HepG2 (cell line): Measurements from ENCODE around the gene TBC1D5.

Source experiments
- CBFB ChIP-seq: sonication (generic); formaldehyde crosslinking; IDR thresholded peaks from 2 replicates; pipeline ENCODE4 v1.4.0; 2020; ENCODE audit warnings: missing genetic modification reagents
- CTCF ChIP-seq: sonication (generic); formaldehyde crosslinking; IDR thresholded peaks from 2 replicates; pipeline ENCODE4 v1.5.0; 2020; ENCODE audit warnings: mild to moderate bottlenecking, missing genetic modification reagents, moderate library complexity
- DMAP1 ChIP-seq: IDR thresholded peaks from 2 replicates; pipeline ENCODE4 v1.6.1; 2016
- EZH2 ChIP-seq: conservative IDR thresholded peaks from 2 replicates; pipeline ENCODE4 v1.6.1; 2012; ENCODE audit warnings: mild to moderate bottlenecking, low read depth, low read length, moderate library complexity
- HDAC1 ChIP-seq: sonication (generic); formaldehyde crosslinking; IDR thresholded peaks from 2 replicates; pipeline ENCODE4 v1.5.1; 2020; ENCODE audit warnings: mild to moderate bottlenecking, missing genetic modification reagents
- MAFK ChIP-seq, 2 experiments: IDR thresholded peaks in 1 of 2; conservative IDR thresholded peaks in 1 of 2; 2 replicates each; pipeline ENCODE4 v1.6.1; 2011; ENCODE audit warnings: improper control_type of control experiment in 2 of 2, low read length in 2 of 2
- NFE2L1 ChIP-seq: sonication (generic); formaldehyde crosslinking; IDR thresholded peaks from 2 replicates; pipeline ENCODE4 v1.4.0; 2020; ENCODE audit warnings: missing genetic modification reagents, mild to moderate bottlenecking, borderline replicate concordance
- POLR2G ChIP-seq: fragments of 200-400 bp; formaldehyde crosslinking; IDR thresholded peaks from 2 replicates; pipeline ENCODE4 v1.6.1; 2018; ENCODE audit warnings: mild to moderate bottlenecking, low read depth, low read length, moderate library complexity
- SP4 ChIP-seq: sonication (generic); formaldehyde crosslinking; IDR thresholded peaks from 2 replicates; pipeline ENCODE4 v1.8.1; 2023; ENCODE audit warnings: mild to moderate bottlenecking, missing genetic modification reagents
- TAF1 ChIP-seq: sonication (generic); formaldehyde crosslinking; IDR thresholded peaks from 2 replicates; pipeline ENCODE4 v1.4.0; 2020; ENCODE audit warnings: missing genetic modification reagents
- ZNF431 ChIP-seq: sonication (generic); formaldehyde crosslinking; IDR thresholded peaks from 2 replicates; pipeline ENCODE4 v1.9.0; 2022; ENCODE audit warnings: missing genetic modification reagents, low read depth, mild to moderate bottlenecking, borderline replicate concordance
- TF ChIP-seq, protein P1 (sequence below): IDR thresholded peaks from 2 replicates; pipeline ENCODE4 v1.6.1; 2018; ENCODE audit warnings: missing genetic modification reagents, mild to moderate bottlenecking, missing compliant biosample characterization
- TF ChIP-seq, protein P2 (sequence below): sonication (generic); formaldehyde crosslinking; IDR thresholded peaks from 2 replicates; pipeline ENCODE4 v1.4.0; 2020; ENCODE audit warnings: mild to moderate bottlenecking, missing genetic modification reagents

DNA sequence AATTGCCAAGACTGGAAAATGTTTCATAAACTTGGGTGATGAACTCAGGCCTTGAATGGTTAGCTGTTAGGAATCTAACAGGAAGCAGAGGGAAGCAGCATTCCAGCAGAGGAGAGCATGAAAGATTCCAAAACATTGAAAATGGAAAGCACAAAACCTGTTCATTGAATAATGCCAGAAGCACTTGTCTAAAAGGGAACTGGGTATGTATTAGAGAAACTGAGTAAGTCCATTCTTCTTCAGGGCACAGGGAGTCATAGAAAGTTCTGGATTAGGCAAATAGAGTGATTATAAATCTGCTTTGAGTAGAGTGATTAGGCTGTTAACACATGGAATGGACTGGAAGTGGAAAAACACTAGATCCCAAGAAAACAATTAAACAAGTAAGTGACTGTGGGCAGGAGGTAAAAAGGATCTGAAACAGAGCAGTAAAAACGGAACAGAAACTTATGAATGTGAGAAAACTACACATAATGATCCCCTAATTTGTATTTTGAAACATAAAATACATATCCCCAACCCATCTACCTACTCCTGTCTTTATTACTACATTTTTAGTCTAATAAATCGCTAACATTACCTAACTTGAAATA lies 343.4 kb downstream of the TBC1D5 start:
- TF ChIP-seq POLR2G (no peak), TAF1 (CRISPR knock-in tag) (no peak), DMAP1 (no peak), CBFB (CRISPR knock-in tag) (no peak), NFE2L1 (CRISPR knock-in tag) (no peak), SP4 (no peak), EZH2 (no peak), CTCF (no peak), MAFK (conservative IDR thresholded peaks at IDR 0.05 in 1 of 2, IDR thresholded peaks at IDR 0.05 in 1 of 2; ENCODE audit: low read length in 2 of 2) (no peak), ZNF431 (no peak), HDAC1 (CRISPR knock-in tag) (no peak)
- TF ChIP-seq, protein P1, sequence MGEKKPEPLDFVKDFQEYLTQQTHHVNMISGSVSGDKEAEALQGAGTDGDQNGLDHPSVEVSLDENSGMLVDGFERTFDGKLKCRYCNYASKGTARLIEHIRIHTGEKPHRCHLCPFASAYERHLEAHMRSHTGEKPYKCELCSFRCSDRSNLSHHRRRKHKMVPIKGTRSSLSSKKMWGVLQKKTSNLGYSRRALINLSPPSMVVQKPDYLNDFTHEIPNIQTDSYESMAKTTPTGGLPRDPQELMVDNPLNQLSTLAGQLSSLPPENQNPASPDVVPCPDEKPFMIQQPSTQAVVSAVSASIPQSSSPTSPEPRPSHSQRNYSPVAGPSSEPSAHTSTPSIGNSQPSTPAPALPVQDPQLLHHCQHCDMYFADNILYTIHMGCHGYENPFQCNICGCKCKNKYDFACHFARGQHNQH (CRISPR knock-in tag) = no peak
- TF ChIP-seq, protein P2, sequence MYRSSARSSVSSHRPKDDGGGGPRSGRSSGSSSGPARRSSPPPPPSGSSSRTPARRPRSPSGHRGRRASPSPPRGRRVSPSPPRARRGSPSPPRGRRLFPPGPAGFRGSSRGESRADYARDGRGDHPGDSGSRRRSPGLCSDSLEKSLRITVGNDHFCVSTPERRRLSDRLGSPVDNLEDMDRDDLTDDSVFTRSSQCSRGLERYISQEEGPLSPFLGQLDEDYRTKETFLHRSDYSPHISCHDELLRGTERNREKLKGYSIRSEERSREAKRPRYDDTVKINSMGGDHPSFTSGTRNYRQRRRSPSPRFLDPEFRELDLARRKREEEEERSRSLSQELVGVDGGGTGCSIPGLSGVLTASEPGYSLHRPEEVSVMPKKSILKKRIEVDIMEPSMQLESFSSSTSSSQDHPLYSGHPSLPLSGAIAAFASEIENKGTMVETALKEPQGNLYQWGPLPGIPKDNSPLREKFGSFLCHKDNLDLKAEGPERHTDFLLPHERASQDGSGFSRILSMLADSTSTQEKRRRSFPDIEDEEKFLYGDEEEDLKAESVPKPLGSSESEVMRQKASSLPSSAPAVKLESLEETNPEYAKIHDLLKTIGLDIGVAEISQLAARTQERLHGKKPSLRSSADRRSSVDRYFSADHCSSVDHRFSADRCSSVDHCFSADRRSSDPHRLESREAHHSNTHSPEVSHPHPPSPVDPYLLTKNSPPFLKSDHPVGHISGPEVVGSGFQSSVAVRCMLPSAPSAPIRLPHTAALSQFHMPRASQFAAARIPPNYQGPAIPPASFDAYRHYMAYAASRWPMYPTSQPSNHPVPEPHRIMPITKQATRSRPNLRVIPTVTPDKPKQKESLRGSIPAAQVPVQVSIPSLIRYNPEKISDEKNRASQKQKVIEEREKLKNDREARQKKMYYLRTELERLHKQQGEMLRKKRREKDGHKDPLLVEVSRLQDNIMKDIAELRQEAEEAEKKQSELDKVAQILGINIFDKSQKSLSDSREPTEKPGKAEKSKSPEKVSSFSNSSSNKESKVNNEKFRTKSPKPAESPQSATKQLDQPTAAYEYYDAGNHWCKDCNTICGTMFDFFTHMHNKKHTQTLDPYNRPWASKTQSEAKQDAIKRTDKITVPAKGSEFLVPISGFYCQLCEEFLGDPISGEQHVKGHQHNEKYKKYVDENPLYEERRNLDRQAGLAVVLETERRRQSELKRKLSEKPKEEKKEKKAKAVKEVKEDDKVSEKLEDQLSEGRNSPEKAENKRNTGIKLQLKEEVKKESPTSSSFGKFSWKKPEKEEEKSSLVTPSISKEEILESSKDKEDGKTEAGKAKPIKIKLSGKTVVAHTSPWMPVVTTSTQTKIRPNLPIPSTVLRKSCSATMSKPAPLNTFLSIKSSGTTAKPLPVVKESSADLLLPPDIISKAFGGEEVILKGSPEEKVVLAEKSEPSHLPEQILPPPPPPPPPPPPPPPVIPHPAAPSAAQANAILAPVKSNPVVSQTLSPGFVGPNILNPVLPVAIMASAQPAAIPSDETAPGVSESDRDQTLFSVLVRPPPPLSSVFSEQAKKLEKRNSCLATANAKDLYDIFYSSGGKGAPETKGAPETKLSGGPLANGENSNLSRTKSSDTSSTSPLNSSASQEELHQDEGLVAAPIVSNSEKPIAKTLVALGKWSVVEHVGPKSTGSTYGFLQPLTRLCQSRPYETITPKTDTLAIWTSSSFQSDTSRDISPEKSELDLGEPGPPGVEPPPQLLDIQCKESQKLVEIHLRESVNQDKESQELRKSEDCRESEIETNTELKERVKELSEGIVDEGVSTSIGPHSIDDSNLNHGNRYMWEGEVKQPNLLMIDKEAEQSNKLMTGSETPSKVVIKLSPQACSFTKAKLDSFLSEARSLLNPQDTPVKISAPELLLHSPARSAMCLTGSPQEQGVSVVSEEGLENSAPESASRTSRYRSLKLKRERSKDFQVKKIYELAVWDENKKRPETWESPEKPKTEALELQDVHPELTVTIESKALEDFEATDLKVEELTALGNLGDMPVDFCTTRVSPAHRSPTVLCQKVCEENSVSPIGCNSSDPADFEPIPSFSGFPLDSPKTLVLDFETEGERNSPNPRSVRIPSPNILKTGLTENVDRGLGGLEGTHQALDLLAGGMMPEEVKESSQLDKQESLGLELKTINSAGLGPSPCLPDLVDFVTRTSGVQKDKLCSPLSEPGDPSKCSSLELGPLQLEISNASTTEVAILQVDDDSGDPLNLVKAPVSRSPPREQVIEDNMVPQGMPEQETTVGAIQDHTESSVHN = no peak
